Measurements from ENCODE around the gene OR10G2.

- no peak for TF ChIP-seq CTCF (conservative IDR thresholded peaks at IDR 0.05)
- TF ChIP-seq EZH2 (IDR thresholded peaks at IDR 0.05; ENCODE audit: low read depth), result no peak
Observed at GRCh38 chr14:21675566-21675965, 40.8 kb upstream of the OR10G2 start.

All from PC-9 (cell line).